Kidney (tissue), 14 donors: ENCODE results near the gene CUL1. TPM values are rescaled to one million over a fixed set of nuclear protein-coding genes. Genes with fewer than 3 reads are reported as not detected.

Source experiments
- DNase-seq, 5 donors: peaks; one replicate each; pipeline ENCODE4 v3.0.0-alpha.2; 2013 to 2020
- FAIRE-seq: peaks from 2 replicates; lab custom pipeline; 2012; peaks lifted over from hg19 to GRCh38; lab: Jason Lieb, UNC
- H3K27ac ChIP-seq, 2 donors: one replicate each; pipeline ENCODE4 v1.7.0; 2013; ENCODE audit warnings: low read depth in 2 of 2, low read length in 2 of 2, inconsistent platforms in 1 of 2
- H3K27me3 ChIP-seq: one replicate; pipeline ENCODE4 v1.7.1; 2013; ENCODE audit warnings: low read length, inconsistent platforms; ENCODE audit not compliant: control insufficient read depth, insufficient read depth
- H3K36me3 ChIP-seq, 3 donors: one replicate each; pipeline versions ENCODE4 v1.7.0 to v1.7.1; 2013; ENCODE audit warnings: low read length in 3 of 3, control low read depth in 1 of 3, inconsistent platforms in 1 of 3; ENCODE audit not compliant: insufficient read depth in 3 of 3, control insufficient read depth in 2 of 3
- H3K4me1 ChIP-seq, 3 donors: one replicate each; pipeline versions ENCODE4 v1.7.0 to v1.7.1; 2013; ENCODE audit warnings: low read length in 3 of 3, inconsistent platforms in 1 of 3, low read depth in 1 of 3; ENCODE audit not compliant: control insufficient read depth in 2 of 3, insufficient read depth in 2 of 3
- H3K4me3 ChIP-seq, 3 donors: one replicate each; pipeline versions ENCODE4 v1.7.0 to v1.8.1; 2013; ENCODE audit warnings: low read length in 3 of 3, control low read depth in 1 of 3, inconsistent platforms in 1 of 3
- H3K9ac ChIP-seq, 3 donors: one replicate each; pipeline versions ENCODE4 v1.7.0 to v1.7.1; 2013; ENCODE audit warnings: low read length in 3 of 3, control low read depth in 1 of 3, inconsistent platforms in 1 of 3
- H3K9me3 ChIP-seq, 3 donors: one replicate each; pipeline versions ENCODE4 v1.7.0 to v1.7.1; 2013; ENCODE audit warnings: low read length in 3 of 3, control low read depth in 1 of 3, inconsistent platforms in 1 of 3; ENCODE audit not compliant: control insufficient read depth in 2 of 3, insufficient read depth in 1 of 3
- intact Hi-C: fragments of 100-400 bp; cut with DNase I; formaldehyde crosslinking; loops from one replicate; pipeline ENCODE4 v1.11.1; 2022
- polyA plus RNA-seq: library from polyadenylated mRNA; stranded (reverse); fragments of 350-450 nt; fragmentation: Illumina TruSeq; extraction: RNeasy Lipid Tissue Mini Kit (QIAGEN cat#74804); gene quantifications from one replicate; pipeline ENCODE4 v1.2.3, GENCODE V29; 2014; ENCODE audit warnings: low read depth, low replicate concordance; ENCODE audit not compliant: insufficient read depth
- total RNA-seq: library from RNA; stranded (reverse); fragmentation: NEBNext Ultra II Directional; extraction: Animal tissue kit (Norgen Biotek cat#: 25700); gene quantifications from one replicate; pipeline ENCODE4 v1.2.1, GENCODE V29; 2021
- TF ChIP-seq, protein P1 (sequence below): IDR thresholded peaks from 3 replicates; pipeline ENCODE4 v1.5.1; 2012; ENCODE audit warnings: mild to moderate bottlenecking, moderate library complexity, borderline replicate concordance; ENCODE audit not compliant: insufficient read depth; ENCODE audit errors: extremely low read depth
- donor health status: control.
- donor health status: control.
- donor health status: control.
- donor health status: control.
- donor health status: control.
- donor health status: DM: yes; HTN: yes; CAD: no.
- donor health status: Normal renal cell carcinoma (clear cell type).

Gene CUL1
- total and polyA plus RNA-seq, 2 donors from 2014 or later, result 23.4 to 37.6 TPM

DNA sequence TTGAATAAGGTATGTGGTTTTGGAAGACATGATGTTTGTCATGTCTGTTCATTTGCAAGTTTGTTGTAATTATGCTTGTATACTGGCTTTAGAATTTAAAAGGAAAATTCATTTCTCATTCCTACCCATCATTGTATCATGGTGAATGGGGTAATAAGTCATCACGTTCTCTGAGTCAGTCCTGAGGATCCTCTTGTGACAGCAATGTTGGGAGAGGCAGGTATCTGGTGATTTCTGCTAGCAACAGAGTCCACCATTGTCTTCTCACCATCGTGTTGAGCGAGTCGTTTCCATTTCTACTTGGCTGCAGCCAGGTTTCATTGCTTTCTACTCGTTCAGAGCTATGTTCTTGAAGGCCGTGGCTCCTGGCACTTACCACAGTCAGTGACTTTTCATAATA lies 16.3 kb downstream of the CUL1 start:
- H3K27ac ChIP-seq, result no peak overlapping the region
- intact Hi-C loops, result no loop called here
- TF ChIP-seq, protein P1, sequence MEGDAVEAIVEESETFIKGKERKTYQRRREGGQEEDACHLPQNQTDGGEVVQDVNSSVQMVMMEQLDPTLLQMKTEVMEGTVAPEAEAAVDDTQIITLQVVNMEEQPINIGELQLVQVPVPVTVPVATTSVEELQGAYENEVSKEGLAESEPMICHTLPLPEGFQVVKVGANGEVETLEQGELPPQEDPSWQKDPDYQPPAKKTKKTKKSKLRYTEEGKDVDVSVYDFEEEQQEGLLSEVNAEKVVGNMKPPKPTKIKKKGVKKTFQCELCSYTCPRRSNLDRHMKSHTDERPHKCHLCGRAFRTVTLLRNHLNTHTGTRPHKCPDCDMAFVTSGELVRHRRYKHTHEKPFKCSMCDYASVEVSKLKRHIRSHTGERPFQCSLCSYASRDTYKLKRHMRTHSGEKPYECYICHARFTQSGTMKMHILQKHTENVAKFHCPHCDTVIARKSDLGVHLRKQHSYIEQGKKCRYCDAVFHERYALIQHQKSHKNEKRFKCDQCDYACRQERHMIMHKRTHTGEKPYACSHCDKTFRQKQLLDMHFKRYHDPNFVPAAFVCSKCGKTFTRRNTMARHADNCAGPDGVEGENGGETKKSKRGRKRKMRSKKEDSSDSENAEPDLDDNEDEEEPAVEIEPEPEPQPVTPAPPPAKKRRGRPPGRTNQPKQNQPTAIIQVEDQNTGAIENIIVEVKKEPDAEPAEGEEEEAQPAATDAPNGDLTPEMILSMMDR, result no peak
- no peaks in the 10 kb centered on the region for H3K36me3 ChIP-seq
- no peaks in the 10 kb centered on the region for H3K27me3 ChIP-seq
- no peaks in the 10 kb centered on the region for H3K9me3 ChIP-seq
- no peak overlapping the region for H3K9ac ChIP-seq
- DNase-seq (no peak), FAIRE-seq (no peak)
- no peak overlapping the region for H3K4me3 ChIP-seq
- peaks cover 0 to 10% (median 8%) of the 10 kb centered on the region in 3 donors for H3K4me1 ChIP-seq

DNA sequence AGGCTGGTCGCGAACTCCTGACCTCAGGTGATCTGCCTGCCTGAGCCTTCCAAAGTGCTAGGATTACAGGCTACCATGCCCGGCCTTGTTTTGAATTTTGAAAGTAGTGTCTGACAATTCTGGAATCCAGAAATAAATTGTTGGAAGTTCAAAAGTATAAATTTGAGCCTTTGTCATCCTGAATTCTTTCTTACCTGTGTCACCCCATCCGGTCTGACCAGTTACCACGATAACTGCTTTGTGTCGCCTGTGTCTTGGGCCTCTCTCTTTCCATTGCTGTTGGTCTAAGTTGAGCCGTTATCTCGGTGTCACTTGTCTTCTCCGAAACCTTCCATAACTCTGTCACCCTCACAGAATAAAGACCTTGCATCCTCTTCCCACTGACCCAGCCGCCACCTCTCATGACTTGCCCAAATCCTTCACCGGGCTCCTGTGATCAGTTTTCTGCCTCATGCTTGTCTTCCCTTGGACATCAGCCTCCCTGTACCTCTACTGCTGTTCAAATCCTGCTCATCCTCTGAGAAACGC lies 18.6 kb downstream of the CUL1 start:
- no peak for FAIRE-seq
- H3K4me1 ChIP-seq, result peaks cover 0 to 12% (median 11%) of the 10 kb centered on the region in 3 donors

DNA sequence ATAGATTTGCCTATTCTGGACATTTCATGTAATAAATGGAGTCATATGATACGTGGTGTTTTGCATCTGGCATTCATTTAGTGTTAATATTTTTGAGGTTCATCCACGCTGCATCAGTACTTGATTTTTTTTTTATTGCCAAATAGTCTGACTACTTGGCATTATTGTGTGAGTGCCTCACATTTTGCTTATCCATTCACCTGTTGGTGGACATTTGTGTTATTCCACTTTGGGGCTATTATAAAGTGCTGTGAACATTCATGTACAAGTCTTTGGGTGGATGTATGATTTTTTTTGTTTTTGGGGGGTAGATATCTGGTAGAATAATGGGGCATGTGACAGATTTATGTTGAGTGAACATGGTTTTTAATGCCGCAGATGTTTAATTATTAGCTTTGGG lies 19.7 kb downstream of the CUL1 start:
- peaks cover 0 to 22% (median 11%) of the 10 kb centered on the region in 3 donors for H3K4me1 ChIP-seq
- DNase-seq (no peak), FAIRE-seq (no peak)
- H3K9me3 ChIP-seq, result no peaks in the 10 kb centered on the region
- no peak overlapping the region for H3K27ac ChIP-seq
- no peak overlapping the region for H3K9ac ChIP-seq
- no peaks in the 10 kb centered on the region for H3K27me3 ChIP-seq
- intact Hi-C loops, result no loop called here
- H3K4me3 ChIP-seq, result no peak overlapping the region
- no peaks in the 10 kb centered on the region for H3K36me3 ChIP-seq
- TF ChIP-seq, protein P1, result no peak

More for the DNA sequence above, 18.6 kb downstream of the CUL1 start:
- TF ChIP-seq, protein P1, result no peak
- no peaks in the 10 kb centered on the region for H3K27me3 ChIP-seq
- no peak overlapping the region for H3K9ac ChIP-seq
- no peak overlapping the region for H3K4me3 ChIP-seq
- intact Hi-C loops, result no loop called here
- no peak for DNase-seq
- no peak overlapping the region for H3K27ac ChIP-seq
- H3K9me3 ChIP-seq, result no peaks in the 10 kb centered on the region
- no peaks in the 10 kb centered on the region for H3K36me3 ChIP-seq

DNA sequence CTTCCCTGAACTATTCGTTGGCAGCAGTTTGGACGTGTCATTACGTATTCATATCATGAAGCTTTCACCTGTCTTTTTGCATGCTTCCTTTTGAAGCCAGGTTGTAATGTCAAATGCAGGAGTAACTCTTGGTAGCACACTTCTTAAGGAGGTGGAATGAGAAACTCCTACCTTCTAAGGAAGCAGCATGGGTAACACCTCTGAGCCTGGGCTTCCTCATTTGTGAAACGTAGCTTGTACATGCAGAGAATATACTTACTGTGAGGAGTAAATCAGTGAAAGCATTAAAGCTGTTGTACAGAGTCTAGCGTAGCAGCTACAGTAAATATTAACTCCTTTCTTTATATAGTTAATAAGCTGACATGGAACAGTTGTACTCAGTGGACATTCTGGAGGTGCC lies 21.1 kb downstream of the CUL1 start:
- Histone ChIP-seq H3K4me3 (no peak overlapping the region), H3K27me3 (no peaks in the 10 kb centered on the region), H3K36me3 (no peaks in the 10 kb centered on the region), H3K4me1 (peaks cover 0 to 22% (median 4%) of the 10 kb centered on the region in 3 donors), H3K27ac (no peak overlapping the region), H3K9ac (no peak overlapping the region), H3K9me3 (no peaks in the 10 kb centered on the region)
- TF ChIP-seq, protein P1, result no peak
- intact Hi-C loops, result no loop called here
- no peak for FAIRE-seq
- no peak for DNase-seq
